ENCODE measurements around the gene LIX1L. TPM values are rescaled to one million over a fixed set of nuclear protein-coding genes. Genes with fewer than 3 reads are reported as not detected.

LIX1L gene
- 10.7 to 15.2 TPM (median 12.5 TPM) in 5 replicates for total RNA-seq (2022; extraction: Qiagen RNA extraction)

DNA sequence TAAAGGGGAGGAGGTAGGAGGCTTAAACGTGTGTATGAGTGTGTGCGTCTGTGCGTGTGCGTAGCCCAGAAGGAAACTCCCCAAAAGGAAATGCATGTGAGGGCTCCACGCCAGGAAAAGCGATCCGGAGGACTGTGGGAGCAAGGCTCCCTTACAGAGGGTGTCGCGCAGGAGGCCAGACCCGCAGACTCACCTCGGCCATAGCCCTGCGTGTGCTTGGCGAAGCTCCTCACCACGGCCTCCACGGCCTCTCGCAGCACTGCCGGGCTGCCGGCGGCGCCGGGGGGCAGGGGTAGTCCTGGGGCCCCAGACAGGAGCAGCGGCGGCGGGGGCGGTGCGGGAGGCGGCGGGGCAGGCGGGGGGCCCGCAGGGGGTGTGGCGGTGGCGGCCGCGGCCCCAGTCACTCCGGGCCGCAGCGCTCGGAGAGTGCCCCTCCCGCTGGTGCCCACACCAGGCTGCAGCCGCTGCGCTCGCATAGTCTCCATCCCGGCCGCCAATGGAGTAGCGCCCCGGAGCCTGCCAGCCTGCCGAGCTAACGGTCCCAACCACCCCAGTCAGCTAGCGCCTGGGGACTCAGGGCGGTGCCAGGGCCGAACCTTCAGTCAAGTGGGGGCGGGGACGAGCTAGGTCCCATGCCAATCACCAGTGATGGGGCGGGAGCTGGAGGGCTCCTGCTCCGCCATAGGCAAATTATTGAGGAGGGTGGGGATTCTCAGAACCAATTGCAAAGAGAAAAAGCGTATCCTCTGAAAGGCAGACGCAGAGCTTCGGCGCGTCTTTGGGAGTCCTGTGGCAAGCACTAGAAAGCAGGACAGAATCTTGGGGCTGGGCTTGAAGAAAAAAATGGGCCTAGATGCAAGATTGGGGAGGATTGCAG lies at the start of gene LIX1L:
LIX1L (minus strand) TSS at position 575 of the 877 bp plus-strand sequence; CDS start at position 485, 90 bp downstream.

DNA sequence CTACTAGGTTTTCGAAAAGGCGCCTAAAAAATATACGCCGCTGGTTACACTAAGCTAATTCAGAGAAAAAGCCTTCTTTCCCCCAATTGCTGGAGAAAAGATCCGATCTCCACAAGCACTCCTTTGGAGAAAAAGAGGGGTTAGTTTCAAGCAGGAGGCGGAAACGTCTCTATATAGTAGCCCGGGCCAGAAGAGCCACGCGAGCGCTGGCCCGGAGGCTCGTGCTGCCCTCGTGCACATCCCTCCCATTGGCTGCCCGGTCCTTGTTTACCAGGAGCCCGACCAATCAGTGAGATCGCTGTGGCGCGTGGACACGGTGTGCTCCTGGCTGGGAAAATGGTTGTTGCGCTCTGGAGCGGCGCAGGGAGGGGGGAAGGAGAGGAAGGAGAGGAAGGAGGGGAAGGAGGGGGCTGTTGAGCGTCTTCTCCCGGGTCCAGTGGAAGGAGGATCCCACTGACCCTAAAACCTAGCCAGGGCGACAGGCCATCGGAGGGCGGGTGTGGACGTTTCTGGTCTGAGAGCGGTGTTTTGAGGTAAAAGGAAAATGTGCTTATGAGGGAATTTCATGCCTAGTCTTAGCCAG lies 38.7 kb upstream of the LIX1L start, which contains the start of gene TXNIP:
TXNIP (minus strand) TSS at position 147 of the 583 bp plus-strand sequence. CDS start 313 bp downstream, outside the sequence.

DNA sequence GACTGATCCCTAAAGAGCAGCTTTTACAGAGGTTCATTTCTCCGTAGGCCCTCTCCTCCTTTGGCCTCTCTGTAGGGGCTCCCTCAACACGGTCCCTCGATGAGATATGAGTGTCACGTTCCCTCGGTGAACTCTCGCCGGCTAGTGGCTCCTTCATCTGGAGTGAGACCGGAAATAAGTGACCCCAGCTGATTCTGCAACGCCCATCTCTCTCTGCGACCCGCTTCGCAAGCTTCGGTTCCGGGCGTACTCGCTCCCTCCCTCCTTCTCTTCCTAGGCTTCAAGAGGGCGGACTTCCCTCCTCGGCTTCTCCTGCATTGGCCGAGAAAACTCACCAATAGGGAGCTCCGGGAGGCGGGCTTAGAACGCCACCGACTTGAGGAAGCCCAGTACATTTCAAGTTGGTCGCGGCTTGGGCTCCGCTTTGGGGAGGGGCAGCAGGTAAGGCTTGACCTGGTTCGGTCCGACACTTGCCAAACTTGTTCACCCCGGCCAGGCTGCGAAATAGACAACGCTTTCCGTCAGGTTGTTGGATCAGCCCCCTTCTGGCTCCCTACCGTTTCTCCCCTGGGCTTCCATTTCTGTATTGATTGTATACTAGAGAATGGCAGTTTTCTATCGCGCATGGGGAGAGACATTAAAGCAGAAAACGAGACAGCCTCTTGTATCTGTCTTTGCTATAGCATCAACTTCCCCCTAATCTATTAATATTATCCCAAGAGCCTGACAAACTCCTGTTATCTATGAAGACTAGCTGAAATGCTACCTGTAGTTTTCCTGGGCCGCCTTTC lies 6.7 kb upstream of the LIX1L start, which contains the start of the genes ANKRD34A and POLR3GL:
ANKRD34A (minus strand) TSS at position 248 of the 791 bp plus-strand sequence. CDS start 2,816 bp downstream, outside the sequence.
POLR3GL (plus strand) TSS at position 363 of the 791 bp plus-strand sequence. CDS start 10,176 bp downstream, outside the sequence.

DNA sequence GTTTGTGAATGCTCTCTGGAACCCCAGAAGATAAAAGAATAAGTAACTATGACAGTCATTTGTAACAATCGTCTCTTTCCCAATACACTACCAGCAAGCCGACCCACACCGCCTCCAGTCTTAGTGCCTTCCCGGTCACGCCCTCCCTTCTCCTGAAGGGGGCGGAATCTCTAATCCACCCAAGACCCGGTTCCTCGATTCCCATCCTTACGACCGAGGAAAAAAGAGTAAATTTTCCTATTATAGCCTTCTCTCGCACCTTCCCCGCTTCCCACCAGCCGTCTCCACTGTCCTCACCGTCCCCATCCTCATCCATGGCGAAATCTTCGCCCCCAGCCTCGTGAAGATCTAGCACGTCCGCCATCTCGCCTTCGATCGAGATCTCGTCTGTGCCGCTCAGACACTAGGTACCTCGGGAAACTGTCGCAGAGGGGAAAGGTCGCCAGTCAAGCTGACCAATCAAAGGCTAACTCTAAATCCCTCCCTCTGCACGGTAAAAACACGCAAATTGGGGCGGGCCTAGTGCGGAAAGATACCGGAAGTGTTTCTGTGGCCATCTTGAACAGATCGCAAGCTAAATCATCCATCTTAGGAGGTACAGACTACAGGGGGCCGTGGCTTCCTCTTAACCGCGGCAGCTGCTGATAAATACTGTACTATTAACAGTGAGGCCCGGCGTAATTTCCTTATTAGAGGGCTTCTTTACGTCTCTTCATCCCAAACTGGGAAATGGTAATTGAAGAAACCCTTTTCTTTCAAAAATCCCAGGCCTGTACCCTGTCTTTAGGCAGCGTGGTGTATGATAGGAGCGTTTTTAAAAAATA lies 30.5 kb downstream of the LIX1L start, which contains the start of gene RBM8A:
RBM8A (minus strand) TSS at position 422 of the 824 bp plus-strand sequence; CDS start at position 364, 58 bp downstream.

DNA sequence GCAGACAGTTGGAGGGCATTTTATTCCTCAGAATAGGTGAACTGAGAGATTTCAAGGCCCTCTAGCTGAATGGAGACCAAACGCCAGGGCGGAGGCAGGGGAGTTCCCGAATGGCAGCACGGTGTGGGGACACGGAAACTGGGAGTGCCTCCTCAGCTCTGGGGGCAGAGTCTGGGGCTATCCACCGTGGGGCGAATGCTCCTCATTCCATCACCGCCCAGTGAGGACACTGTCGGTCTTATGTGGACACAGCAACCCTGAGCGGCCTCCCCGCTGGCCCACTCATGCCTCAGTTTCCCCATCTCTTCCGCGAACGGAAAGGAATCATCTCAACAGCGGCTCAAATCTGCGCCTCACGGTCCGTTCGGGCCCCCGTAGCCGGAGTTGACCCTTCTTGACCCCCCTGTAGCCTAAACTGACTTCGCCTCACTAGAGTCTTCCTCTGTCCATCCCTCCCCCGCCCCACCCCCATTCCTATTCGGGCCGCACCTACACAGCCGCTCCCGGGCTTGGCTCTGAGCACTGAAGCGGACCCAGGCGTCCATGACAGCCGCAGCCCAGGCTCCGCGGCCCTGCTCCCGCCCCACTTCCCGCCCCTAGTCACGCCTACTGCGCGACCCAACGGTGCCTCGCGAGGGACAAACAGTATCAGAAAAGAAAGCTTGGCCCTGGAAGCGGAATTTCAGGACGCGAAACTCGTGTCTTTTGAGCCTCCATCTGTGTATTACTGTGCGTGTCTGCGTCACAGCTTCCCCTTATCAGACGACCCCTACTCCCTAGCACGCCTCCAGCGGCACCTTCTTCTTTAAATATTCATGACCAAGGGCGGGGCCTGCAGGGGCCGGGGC lies 39.4 kb downstream of the LIX1L start, which contains the start of gene PEX11B:
PEX11B (minus strand) TSS at position 574 of the 848 bp plus-strand sequence; CDS start at position 545, 29 bp downstream.

DNA sequence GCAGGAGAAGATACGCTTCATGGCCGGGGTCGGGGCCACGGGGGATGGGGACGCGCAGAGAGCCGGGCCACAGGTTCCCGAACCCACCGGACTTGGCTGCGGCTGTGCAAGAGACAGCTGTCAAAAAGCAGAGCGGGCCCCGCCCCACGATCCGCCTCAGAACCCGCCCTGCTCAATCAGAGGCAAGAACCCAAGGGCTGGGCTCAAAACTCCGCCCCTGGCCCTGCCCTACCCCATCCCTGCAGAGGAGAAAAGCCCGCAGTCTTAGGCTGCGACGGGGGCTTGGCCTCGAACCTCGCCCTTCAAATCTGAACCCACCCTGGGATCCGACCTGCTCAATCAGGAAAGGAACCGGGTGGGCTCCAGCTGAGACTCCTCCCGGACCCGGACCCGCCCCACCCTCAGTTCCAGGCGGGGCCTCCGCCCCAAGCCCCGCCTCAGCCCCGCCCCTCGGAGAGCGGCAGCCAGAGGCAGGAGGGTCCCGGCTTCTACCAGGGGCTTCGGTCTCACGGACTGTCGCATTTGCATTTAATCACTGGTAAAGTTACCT lies 72.0 kb downstream of the LIX1L start, which contains the start of gene ANKRD35:
ANKRD35 (minus strand) TSS at position 129 of the 550 bp plus-strand sequence; CDS start at position 21, 108 bp downstream.

Other genes with a start within 250 kb of the LIX1L start
- gene CD160, start 238.5 kb downstream of the LIX1L start, total RNA-seq (2022; extraction: Qiagen RNA extraction) = 0.05 to 1.7 TPM in 2 of 5 replicates, not detected in the others
- 11.6 to 15.3 TPM (median 14.1 TPM) in 5 replicates for gene RNF115, start 133.9 kb downstream of the LIX1L start, total RNA-seq (2022; extraction: Qiagen RNA extraction)
- 36.1 to 44.9 TPM (median 37.8 TPM) in 5 replicates for gene POLR3C, start 133.8 kb downstream of the LIX1L start, total RNA-seq (2022; extraction: Qiagen RNA extraction)
- 6.6 to 8.5 TPM (median 7.2 TPM) in 5 replicates for gene NUDT17, start 112.4 kb downstream of the LIX1L start, total RNA-seq (2022; extraction: Qiagen RNA extraction)
- gene PIAS3, start 98.9 kb downstream of the LIX1L start, total RNA-seq (2022; extraction: Qiagen RNA extraction) = 37.4 to 45.5 TPM (median 42.8 TPM) in 5 replicates
- 0.03 to 0.06 TPM (median 0.03 TPM) in 4 of 5 replicates, not detected in the other for gene ANKRD35, start 72.2 kb downstream of the LIX1L start, total RNA-seq (2022; extraction: Qiagen RNA extraction)
- 1.3 to 2.1 TPM (median 1.5 TPM) in 5 replicates for gene ITGA10, start 48.0 kb downstream of the LIX1L start, total RNA-seq (2022; extraction: Qiagen RNA extraction)
- gene PEX11B, start 39.3 kb downstream of the LIX1L start, total RNA-seq (2022; extraction: Qiagen RNA extraction) = 34.4 to 41.1 TPM (median 38.2 TPM) in 5 replicates
- gene RBM8A, start 30.5 kb downstream of the LIX1L start, total RNA-seq (2022; extraction: Qiagen RNA extraction) = 212 to 255 TPM (median 223 TPM) in 5 replicates
- 0.21 to 0.30 TPM (median 0.25 TPM) in 5 replicates for gene ANKRD34A, start 6.6 kb upstream of the LIX1L start, total RNA-seq (2022; extraction: Qiagen RNA extraction)
- 11.0 to 12.0 TPM (median 11.4 TPM) in 5 replicates for gene POLR3GL, start 6.7 kb upstream of the LIX1L start, total RNA-seq (2022; extraction: Qiagen RNA extraction)
- 0.24 to 0.89 TPM (median 0.64 TPM) in 5 replicates for gene TXNIP, start 38.6 kb upstream of the LIX1L start, total RNA-seq (2022; extraction: Qiagen RNA extraction)
- not detected in 5 replicates for gene HJV, start 63.7 kb upstream of the LIX1L start, total RNA-seq (2022; extraction: Qiagen RNA extraction)
- gene NBPF10, start 186.8 kb upstream of the LIX1L start, total RNA-seq (2022; extraction: Qiagen RNA extraction) = 0.92 to 1.3 TPM (median 1.2 TPM) in 5 replicates

Data from A549 treated with AZD2906 at 1 μM for 4 hours (cell line).